ENCODE results near the gene EPHB6.

The EPHB6 gene, protein sequence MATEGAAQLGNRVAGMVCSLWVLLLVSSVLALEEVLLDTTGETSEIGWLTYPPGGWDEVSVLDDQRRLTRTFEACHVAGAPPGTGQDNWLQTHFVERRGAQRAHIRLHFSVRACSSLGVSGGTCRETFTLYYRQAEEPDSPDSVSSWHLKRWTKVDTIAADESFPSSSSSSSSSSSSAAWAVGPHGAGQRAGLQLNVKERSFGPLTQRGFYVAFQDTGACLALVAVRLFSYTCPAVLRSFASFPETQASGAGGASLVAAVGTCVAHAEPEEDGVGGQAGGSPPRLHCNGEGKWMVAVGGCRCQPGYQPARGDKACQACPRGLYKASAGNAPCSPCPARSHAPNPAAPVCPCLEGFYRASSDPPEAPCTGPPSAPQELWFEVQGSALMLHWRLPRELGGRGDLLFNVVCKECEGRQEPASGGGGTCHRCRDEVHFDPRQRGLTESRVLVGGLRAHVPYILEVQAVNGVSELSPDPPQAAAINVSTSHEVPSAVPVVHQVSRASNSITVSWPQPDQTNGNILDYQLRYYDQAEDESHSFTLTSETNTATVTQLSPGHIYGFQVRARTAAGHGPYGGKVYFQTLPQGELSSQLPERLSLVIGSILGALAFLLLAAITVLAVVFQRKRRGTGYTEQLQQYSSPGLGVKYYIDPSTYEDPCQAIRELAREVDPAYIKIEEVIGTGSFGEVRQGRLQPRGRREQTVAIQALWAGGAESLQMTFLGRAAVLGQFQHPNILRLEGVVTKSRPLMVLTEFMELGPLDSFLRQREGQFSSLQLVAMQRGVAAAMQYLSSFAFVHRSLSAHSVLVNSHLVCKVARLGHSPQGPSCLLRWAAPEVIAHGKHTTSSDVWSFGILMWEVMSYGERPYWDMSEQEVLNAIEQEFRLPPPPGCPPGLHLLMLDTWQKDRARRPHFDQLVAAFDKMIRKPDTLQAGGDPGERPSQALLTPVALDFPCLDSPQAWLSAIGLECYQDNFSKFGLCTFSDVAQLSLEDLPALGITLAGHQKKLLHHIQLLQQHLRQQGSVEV

DNA sequence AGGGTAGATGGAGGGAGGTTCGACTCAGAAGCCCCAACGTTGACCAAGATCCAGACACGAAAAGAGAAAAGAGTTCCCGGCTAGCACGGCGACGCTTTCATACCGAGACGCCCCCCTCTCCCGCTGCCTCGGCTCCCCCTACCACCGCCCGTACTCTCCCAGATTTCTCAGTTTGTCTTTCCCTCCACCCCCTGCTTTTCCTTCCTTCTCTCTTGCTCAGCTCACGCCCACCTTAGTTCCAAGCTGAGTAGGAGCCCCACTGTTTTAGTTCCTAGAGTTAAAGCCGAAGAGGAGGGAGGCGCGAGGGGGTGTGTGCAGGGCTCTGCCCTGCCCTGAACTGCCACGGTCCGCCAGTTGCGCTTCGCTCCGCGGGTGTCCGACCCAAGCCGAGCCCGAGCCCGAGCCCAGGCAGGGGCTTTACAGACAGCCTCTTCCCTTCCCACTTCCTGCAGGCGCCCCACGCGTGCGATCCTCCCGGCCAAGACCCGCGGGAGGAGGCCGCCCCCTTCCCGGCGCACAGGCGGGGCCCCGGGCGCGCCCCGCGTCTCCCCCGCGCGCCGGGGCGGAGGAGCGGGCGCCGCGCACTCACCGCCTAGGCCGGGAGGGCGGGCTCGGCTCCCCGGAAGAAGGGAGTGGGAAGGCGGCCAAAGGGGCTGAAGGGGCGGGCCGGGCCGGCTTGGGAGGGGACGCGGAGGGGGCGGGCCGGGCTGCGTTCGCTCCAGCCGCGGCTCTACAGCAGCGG, at the start of gene EPHB6:
EPHB6 (plus strand) TSS at position 705 of the 742 bp plus-strand sequence. CDS start 8,152 bp downstream, outside the sequence.
- H3K27me3 ChIP-seq (ENCODE audit: control insufficient read depth, insufficient read depth, low read length): peaks cover 4% of the 10 kb centered on the region; the same call in 1 of the 2 replicates
- no peak for DNase-seq (ENCODE audit: low read depth, low spot score)

DNA sequence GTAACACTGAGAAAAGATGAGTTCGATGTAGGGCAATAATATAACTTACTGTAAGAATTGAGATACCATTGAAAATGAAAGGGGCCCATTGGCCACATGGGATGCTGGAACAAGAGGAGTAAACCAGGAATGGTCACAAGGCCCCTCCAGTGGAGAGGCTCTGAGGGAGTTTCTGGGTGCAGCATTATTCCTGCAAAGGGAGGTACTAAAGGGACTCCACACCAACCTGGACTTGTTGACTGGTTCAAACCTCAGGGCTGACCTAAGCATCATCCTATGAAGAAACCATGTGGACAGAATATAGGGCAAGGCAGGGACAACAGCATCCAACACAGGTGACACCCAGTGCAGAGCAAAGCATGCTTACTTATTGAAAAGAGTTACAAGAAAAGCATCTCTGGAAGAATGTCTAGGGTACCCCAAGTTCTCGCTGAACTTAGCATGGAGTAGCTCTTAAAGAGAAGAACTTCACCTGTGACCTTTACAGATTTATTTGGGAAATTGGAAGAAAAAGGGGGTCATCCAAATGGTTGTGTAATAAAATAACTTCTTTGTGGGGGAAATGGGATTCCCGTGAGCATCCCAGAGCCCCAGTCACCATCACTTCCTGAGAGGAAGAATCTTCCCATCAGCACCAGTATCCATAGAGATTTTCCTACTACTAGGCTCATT, 49.4 kb upstream of the EPHB6 start:
- H3K27ac ChIP-seq (ENCODE audit: low read length): no peak overlapping the region
- WGBS (ENCODE audit: insufficient coverage, insufficient read length): no CpG with 5 or more reads among the region's 3 CpGs
- H3K4me3 ChIP-seq (ENCODE audit: low read length): no peak overlapping the region
- H3K9me3 ChIP-seq (ENCODE audit: control insufficient read depth, insufficient read depth, low read length): no peaks in the 10 kb centered on the region
- H3K36me3 ChIP-seq (ENCODE audit: control insufficient read depth, insufficient read depth, low read length): no peaks in the 10 kb centered on the region
- no peak for DNase-seq (ENCODE audit: low read depth, low spot score)
- H3K4me1 ChIP-seq (ENCODE audit: control insufficient read depth, insufficient read depth, low read length): 0 out of 2 replicates have a peak, but pooled peaks cover 1% of the 10 kb centered on the region
- H3K27me3 ChIP-seq (ENCODE audit: control insufficient read depth, insufficient read depth, low read length): no peaks in the 10 kb centered on the region

More for the DNA sequence above, at the start of gene EPHB6:
- Histone ChIP-seq H3K27ac (ENCODE audit: low read length) (no peak within 1 kb of the TSS), H3K4me3 (ENCODE audit: low read length) (peak within 1 kb of the TSS; percentile 66), H3K36me3 (ENCODE audit: control insufficient read depth, insufficient read depth, low read length) (no peaks in the 10 kb centered on the region), H3K4me1 (ENCODE audit: control insufficient read depth, insufficient read depth, low read length) (peaks cover 4% of the 10 kb centered on the region), H3K9me3 (ENCODE audit: control insufficient read depth, insufficient read depth, low read length) (no peaks in the 10 kb centered on the region)
- no CpG with 5 or more reads among the region's 70 CpGs for WGBS (ENCODE audit: insufficient coverage, insufficient read length)

DNA sequence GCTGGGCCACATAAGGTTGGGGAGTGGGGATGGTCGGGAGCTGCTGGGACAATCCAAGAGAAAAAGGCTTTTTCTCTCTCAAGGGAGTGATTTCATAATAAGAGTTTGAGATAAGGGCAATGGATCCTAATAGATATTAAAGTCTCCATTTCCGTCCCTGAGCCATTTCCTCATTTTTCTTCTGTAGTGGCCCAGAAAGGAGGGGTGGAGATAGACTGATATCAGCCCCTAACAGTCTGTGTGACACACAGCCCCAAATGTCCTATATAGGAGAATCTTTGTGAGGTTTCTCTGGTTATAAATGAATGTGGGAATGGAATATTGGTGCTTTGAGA, 48.9 kb upstream of the EPHB6 start:
- H3K27me3 ChIP-seq (ENCODE audit: control insufficient read depth, insufficient read depth, low read length): no peaks in the 10 kb centered on the region

DNA sequence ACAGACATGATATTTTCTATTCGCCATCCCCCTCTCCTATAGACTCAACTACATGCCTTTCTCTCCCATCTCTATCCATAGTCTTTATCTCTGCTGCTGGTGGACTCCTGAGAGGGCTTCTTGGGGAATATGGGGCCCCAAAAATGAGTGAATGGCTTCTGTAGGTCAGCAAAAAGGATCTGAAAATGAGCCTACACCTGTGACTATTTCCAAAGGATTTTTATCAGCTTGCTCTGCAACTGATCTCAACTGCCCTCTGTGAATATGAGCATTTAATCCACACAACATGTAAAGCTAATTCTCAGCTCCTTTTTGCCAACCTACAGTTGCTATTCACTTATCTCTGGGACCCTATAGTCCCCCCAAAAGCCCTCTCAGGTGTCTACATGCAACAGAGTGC, 47.9 kb upstream of the EPHB6 start:
- H3K4me1 ChIP-seq (ENCODE audit: control insufficient read depth, insufficient read depth, low read length): 0 out of 2 replicates have a peak, but pooled peaks cover 1% of the 10 kb centered on the region

More for the DNA sequence above, 48.9 kb upstream of the EPHB6 start:
- no peak overlapping the region for H3K27ac ChIP-seq (ENCODE audit: low read length)
- no peaks in the 10 kb centered on the region for H3K9me3 ChIP-seq (ENCODE audit: control insufficient read depth, insufficient read depth, low read length)
- no CpG with 5 or more reads among the region's 2 CpGs for WGBS (ENCODE audit: insufficient coverage, insufficient read length)
- H3K36me3 ChIP-seq (ENCODE audit: control insufficient read depth, insufficient read depth, low read length): no peaks in the 10 kb centered on the region
- DNase-seq (ENCODE audit: low read depth, low spot score): no peak
- no peak overlapping the region for H3K4me3 ChIP-seq (ENCODE audit: low read length)
- H3K4me1 ChIP-seq (ENCODE audit: control insufficient read depth, insufficient read depth, low read length): 0 out of 2 replicates have a peak, but pooled peaks cover 1% of the 10 kb centered on the region

DNA sequence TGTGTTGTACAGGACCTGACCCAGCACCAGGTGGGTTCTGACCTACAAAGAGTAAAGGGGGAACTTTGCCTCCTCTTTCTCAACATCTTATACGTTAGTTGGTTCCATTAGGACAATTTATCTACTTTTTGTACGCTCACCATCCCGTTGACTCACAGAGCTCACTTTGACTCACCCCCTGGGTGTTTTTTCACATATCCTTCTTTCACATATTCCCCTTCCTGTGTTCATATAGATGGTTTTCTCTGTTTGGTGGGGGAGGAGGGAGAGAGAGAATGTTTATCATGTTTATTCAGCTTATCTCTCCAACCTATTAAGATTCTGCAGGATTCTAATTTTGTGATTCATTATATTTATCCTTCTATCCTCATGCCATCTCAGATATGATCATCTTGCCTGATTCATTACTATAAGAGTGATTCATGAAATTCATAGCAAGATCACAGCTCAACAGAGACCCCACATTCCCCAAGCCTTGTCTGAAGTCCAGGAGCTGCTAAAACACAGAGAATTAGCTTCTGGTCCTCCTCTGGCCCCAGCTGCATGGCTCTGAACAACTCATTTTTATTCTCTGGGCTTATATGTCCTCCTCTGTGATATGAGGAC, 46.9 kb upstream of the EPHB6 start:
- no peaks in the 10 kb centered on the region for H3K9me3 ChIP-seq (ENCODE audit: control insufficient read depth, insufficient read depth, low read length)
- H3K36me3 ChIP-seq (ENCODE audit: control insufficient read depth, insufficient read depth, low read length): no peaks in the 10 kb centered on the region
- no peak overlapping the region for H3K4me3 ChIP-seq (ENCODE audit: low read length)
- no peak overlapping the region for H3K27ac ChIP-seq (ENCODE audit: low read length)
- peaks cover 7% of the 10 kb centered on the region for H3K4me1 ChIP-seq (ENCODE audit: control insufficient read depth, insufficient read depth, low read length)
- no CpG with 5 or more reads among the region's 3 CpGs for WGBS (ENCODE audit: insufficient coverage, insufficient read length)
- no peaks in the 10 kb centered on the region for H3K27me3 ChIP-seq (ENCODE audit: control insufficient read depth, insufficient read depth, low read length)
- DNase-seq (ENCODE audit: low read depth, low spot score): no peak

More for the DNA sequence above, 47.9 kb upstream of the EPHB6 start:
- WGBS (ENCODE audit: insufficient coverage, insufficient read length): no CpG with 5 or more reads among the region's 1 CpG
- no peaks in the 10 kb centered on the region for H3K36me3 ChIP-seq (ENCODE audit: control insufficient read depth, insufficient read depth, low read length)
- H3K27me3 ChIP-seq (ENCODE audit: control insufficient read depth, insufficient read depth, low read length): no peaks in the 10 kb centered on the region
- H3K9me3 ChIP-seq (ENCODE audit: control insufficient read depth, insufficient read depth, low read length): no peaks in the 10 kb centered on the region
- H3K4me3 ChIP-seq (ENCODE audit: low read length): no peak overlapping the region
- H3K27ac ChIP-seq (ENCODE audit: low read length): no peak overlapping the region
- DNase-seq (ENCODE audit: low read depth, low spot score): no peak

DNA sequence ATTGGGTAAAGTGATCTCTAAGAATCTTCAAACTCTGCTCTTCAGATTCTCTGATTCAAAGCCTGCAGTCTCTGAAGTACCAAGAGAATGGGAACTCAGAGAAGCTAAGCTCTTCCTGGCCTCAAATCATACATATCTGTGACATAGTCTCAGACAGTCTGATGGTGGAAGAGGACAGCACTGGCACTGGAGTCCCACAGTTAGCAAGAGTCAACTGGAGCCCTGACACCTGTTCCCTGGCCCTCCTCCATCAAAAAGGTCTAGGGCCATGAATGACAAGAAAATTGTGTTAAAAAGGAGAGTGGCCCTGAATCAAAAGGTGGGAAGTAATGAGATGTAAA, 46.4 kb upstream of the EPHB6 start:
- H3K27me3 ChIP-seq (ENCODE audit: control insufficient read depth, insufficient read depth, low read length): no peaks in the 10 kb centered on the region
- no peaks in the 10 kb centered on the region for H3K36me3 ChIP-seq (ENCODE audit: control insufficient read depth, insufficient read depth, low read length)
- no peak overlapping the region for H3K4me3 ChIP-seq (ENCODE audit: low read length)
- peaks cover 9% of the 10 kb centered on the region for H3K4me1 ChIP-seq (ENCODE audit: control insufficient read depth, insufficient read depth, low read length)
- H3K9me3 ChIP-seq (ENCODE audit: control insufficient read depth, insufficient read depth, low read length): no peaks in the 10 kb centered on the region
- DNase-seq (ENCODE audit: low read depth, low spot score): no peak
- H3K27ac ChIP-seq (ENCODE audit: low read length): no peak overlapping the region

DNA sequence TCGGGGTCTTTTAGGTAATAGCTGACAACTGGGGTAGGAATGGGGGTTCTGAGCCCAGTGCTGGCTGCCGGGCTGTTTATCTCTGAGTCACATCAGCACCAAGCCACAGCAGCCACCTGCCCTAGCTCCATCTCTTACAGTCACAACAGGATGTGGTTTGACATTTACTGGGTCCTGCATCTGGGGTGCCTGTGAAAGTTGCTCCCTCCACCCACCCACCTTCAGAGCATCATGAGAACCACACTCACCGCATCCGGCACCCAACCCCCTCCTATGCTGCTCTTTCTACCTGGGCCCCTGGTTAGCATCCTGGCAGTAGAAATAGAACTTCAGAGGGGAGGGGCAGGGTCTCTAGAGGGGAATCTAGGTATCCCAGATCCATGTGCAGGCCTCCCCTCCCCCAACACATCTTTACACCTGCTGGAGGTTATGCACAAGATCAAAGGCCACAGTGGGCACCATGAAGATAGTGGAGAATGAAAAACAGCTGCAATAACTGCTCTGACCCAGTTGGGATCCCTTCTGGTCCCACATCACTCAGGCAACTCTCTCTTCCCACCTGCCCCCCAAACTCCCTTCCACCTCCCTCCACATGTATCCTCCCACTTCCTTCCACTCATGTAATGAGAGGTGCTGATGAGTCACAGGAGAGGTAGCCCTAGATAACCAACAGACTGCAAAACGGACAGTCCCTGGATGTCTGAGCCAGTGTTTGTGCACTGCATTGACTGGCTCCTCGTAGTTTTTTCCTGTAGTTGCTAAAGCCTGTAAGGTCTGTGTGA, 45.9 kb upstream of the EPHB6 start:
- Histone ChIP-seq H3K36me3 (ENCODE audit: control insufficient read depth, insufficient read depth, low read length) (no peaks in the 10 kb centered on the region), H3K4me3 (ENCODE audit: low read length) (no peak overlapping the region), H3K9me3 (ENCODE audit: control insufficient read depth, insufficient read depth, low read length) (no peaks in the 10 kb centered on the region), H3K27ac (ENCODE audit: low read length) (no peak overlapping the region), H3K27me3 (ENCODE audit: control insufficient read depth, insufficient read depth, low read length) (no peaks in the 10 kb centered on the region), H3K4me1 (ENCODE audit: control insufficient read depth, insufficient read depth, low read length) (peaks cover 9% of the 10 kb centered on the region)
- DNase-seq (ENCODE audit: low read depth, low spot score): no peak
- WGBS (ENCODE audit: insufficient coverage, insufficient read length): no CpG with 5 or more reads among the region's 6 CpGs

DNA sequence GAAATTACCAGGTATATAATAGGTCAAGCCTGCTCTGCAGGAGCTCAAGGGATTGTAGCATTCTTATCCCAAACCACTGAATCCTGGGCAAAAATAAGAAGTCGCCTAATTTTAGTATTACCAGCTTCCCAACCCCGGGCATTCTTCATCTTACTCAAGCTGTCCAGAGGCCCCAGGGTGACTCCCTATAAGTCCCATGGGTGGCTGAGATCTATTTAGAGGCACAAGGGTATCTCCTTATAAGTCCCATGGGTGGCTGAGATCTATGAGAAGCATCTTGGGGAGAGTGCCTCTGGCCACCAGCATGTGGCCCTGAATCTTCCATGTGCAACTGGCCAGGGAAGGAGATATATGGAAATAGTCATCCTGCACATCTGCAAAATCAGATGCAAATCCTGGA, 45.2 kb upstream of the EPHB6 start:
- no peaks in the 10 kb centered on the region for H3K27me3 ChIP-seq (ENCODE audit: control insufficient read depth, insufficient read depth, low read length)
- peaks cover 7% of the 10 kb centered on the region for H3K4me1 ChIP-seq (ENCODE audit: control insufficient read depth, insufficient read depth, low read length)
- H3K27ac ChIP-seq (ENCODE audit: low read length): no peak overlapping the region
- DNase-seq (ENCODE audit: low read depth, low spot score): no peak
- WGBS (ENCODE audit: insufficient coverage, insufficient read length): no CpG with 5 or more reads among the region's 2 CpGs
- H3K36me3 ChIP-seq (ENCODE audit: control insufficient read depth, insufficient read depth, low read length): no peaks in the 10 kb centered on the region
- no peaks in the 10 kb centered on the region for H3K9me3 ChIP-seq (ENCODE audit: control insufficient read depth, insufficient read depth, low read length)
- H3K4me3 ChIP-seq (ENCODE audit: low read length): no peak overlapping the region

DNA sequence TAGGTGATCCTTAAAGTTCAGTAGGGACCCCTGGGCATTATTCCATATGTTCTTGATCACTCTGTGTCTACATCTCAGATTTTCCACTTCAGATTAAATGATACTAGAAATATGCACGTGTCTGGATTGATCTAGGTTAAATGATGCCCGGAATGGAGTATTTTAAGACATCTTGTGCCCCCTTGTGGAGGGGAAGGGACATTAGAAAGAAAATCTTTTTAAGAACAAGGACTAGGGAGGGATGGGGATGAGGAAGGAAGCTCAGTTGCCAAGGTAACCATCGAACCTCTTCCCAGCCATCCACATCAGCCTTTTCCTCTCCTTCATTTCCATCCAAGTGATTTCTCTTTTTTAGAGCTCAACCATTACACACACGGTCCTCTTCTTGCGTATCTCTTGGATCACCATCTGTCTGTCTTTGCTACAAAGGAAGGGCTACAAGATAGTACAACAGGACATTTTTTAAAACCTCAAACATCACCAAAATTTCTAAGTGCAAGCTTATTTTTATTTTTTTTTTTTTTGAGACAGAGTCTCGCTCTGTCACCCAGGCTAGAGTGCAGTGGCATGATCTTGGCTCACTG, 43.6 kb upstream of the EPHB6 start:
- Histone ChIP-seq H3K27me3 (ENCODE audit: control insufficient read depth, insufficient read depth, low read length) (no peaks in the 10 kb centered on the region), H3K4me1 (ENCODE audit: control insufficient read depth, insufficient read depth, low read length) (peaks cover 7% of the 10 kb centered on the region), H3K4me3 (ENCODE audit: low read length) (no peak overlapping the region), H3K27ac (ENCODE audit: low read length) (no peak overlapping the region), H3K9me3 (ENCODE audit: control insufficient read depth, insufficient read depth, low read length) (no peaks in the 10 kb centered on the region), H3K36me3 (ENCODE audit: control insufficient read depth, insufficient read depth, low read length) (no peaks in the 10 kb centered on the region)
- no CpG with 5 or more reads among the region's 6 CpGs for WGBS (ENCODE audit: insufficient coverage, insufficient read length)
- DNase-seq (ENCODE audit: low read depth, low spot score): no peak
